A549 (cell line): ENCODE measurements around the gene LENG1. TPM values are rescaled to one million over a fixed set of nuclear protein-coding genes. Genes with fewer than 3 reads are reported as not detected.
A peak's percentile ranks its signal among the peaks of the same experiment; 100 is the strongest.

ENCODE experiments used
- ATAC-seq, 2 experiments: fragments of 200-7000 bp in 1 of 2; fragments of >200 bp in 1 of 2; cut with Nextera tagmentation in 1 of 2; cut with Tn5 transposase in 1 of 2; 3 replicates each; pipeline versions ENCODE4 v1.8.0 to v1.9.1; 2018 to 2020; ENCODE audit warnings: mild to moderate bottlenecking in 1 of 2, moderate library complexity in 1 of 2
- CTCF ChIA-PET: fragments of 300-600 bp; sonication (Branson Sonifier 250); formaldehyde crosslinking; extraction: SDS; loops from one replicate; lab custom pipeline; 2021; ENCODE audit warnings: antibody characterized with exemption, inconsistent platforms; lab: Yijun Ruan, JAX
- POLR2A ChIA-PET: fragments of 350-600 bp; formaldehyde crosslinking; extraction: SDS; loops from one replicate; lab custom pipeline; 2021; ENCODE audit warnings: antibody characterized with exemption, inconsistent platforms; lab: Yijun Ruan, JAX
- DNase-seq, 2 experiments: peaks; one replicate each; pipeline versions ENCODE4 v3.0.0 to v3.0.0-alpha.2; 2011 to 2016; ENCODE audit warnings: low read depth in 1 of 2, low spot score in 1 of 2
- FAIRE-seq: peaks from 2 replicates; lab custom pipeline; 2011; peaks lifted over from hg19 to GRCh38; lab: Jason Lieb, UNC
- H3K27ac ChIP-seq, 2 experiments: fragments of >200 bp; sonication (Bioruptor Twin); formaldehyde crosslinking; 3 replicates each; pipeline ENCODE4 v1.5.1; 2016 to 2017
- H3K4me1 ChIP-seq: fragments of >200 bp; sonication (Bioruptor Twin); formaldehyde crosslinking; 3 replicates; pipeline ENCODE4 v1.6.1; 2016
- H3K4me2 ChIP-seq: fragments of >200 bp; sonication (Bioruptor Twin); formaldehyde crosslinking; 3 replicates; pipeline ENCODE4 v1.6.1; 2016
- H3K4me3 ChIP-seq: fragments of >200 bp; sonication (Bioruptor Twin); formaldehyde crosslinking; 3 replicates; pipeline ENCODE4 v1.5.1; 2016
- H3K9me3 ChIP-seq: fragments of >200 bp; sonication (Bioruptor Twin); formaldehyde crosslinking; 3 replicates; pipeline ENCODE4 v1.6.1; 2016
- ATOH8 ChIP-seq: fragments of 250-450 bp; sonication (Bioruptor Pico); IDR thresholded peaks from 2 replicates; pipeline ENCODE4 v1.5.0; 2020; ENCODE audit warnings: low read depth, mild to moderate bottlenecking, moderate library complexity
- BCL3 ChIP-seq: fragments of >200 bp; sonication (Bioruptor Twin); formaldehyde crosslinking; IDR thresholded peaks from 3 replicates; pipeline ENCODE4 v1.6.1; 2016
- BHLHE40 ChIP-seq: IDR thresholded peaks from 2 replicates; pipeline ENCODE4 v1.6.1; 2012; ENCODE audit warnings: low read depth, low read length, inconsistent platforms
- CBX2 ChIP-seq: fragments of 200-600 bp; sonication (generic); IDR thresholded peaks from 2 replicates; pipeline ENCODE4 v1.6.1; 2016; ENCODE audit warnings: low read depth, mild to moderate bottlenecking, borderline replicate concordance
- CBX8 ChIP-seq: fragments of 200-600 bp; sonication (generic); IDR thresholded peaks from 2 replicates; pipeline ENCODE4 v1.6.1; 2016
- CEBPB ChIP-seq, 2 experiments: fragments of >200 bp in 1 of 2; sonication (Bioruptor Twin) in 1 of 2; formaldehyde crosslinking in 1 of 2; IDR thresholded peaks; 2 replicates each; pipeline ENCODE4 v1.6.1; 2012 to 2016
- E2F6 ChIP-seq: IDR thresholded peaks from 2 replicates; pipeline ENCODE4 v1.6.1; 2012; ENCODE audit warnings: low read depth, borderline replicate concordance
- EHMT2 ChIP-seq: fragments of 200-600 bp; sonication (generic); IDR thresholded peaks from 2 replicates; pipeline ENCODE4 v1.6.1; 2016; ENCODE audit warnings: antibody characterized with exemption, low read depth, mild to moderate bottlenecking, moderate library complexity
- ELK1 ChIP-seq: fragments of 150-350 bp; IDR thresholded peaks from 2 replicates; pipeline ENCODE4 v1.6.1; 2014; ENCODE audit warnings: low read depth, mild to moderate bottlenecking, low read length
- EP300 ChIP-seq, 2 experiments: fragments of >200 bp; sonication (Bioruptor Twin); formaldehyde crosslinking; IDR thresholded peaks; 2 replicates in 1 of 2; 3 replicates in 1 of 2; pipeline ENCODE4 v1.6.1; 2016 to 2017
- FOSB ChIP-seq: fragments of 250-450 bp; sonication (Bioruptor Pico); IDR thresholded peaks from 2 replicates; pipeline ENCODE4 v1.5.0; 2020; ENCODE audit warnings: mild to moderate bottlenecking, moderate library complexity
- HDAC2 ChIP-seq: fragments of 200-600 bp; sonication (generic); IDR thresholded peaks from 2 replicates; pipeline ENCODE4 v1.6.1; 2016
- HEYL ChIP-seq: fragments of 250-450 bp; sonication (Bioruptor Pico); IDR thresholded peaks from 2 replicates; pipeline ENCODE4 v1.8.0; 2021; ENCODE audit warnings: mild to moderate bottlenecking, moderate library complexity
- HOXA7 ChIP-seq: fragments of 250-450 bp; sonication (Bioruptor Pico); IDR thresholded peaks from 2 replicates; pipeline ENCODE4 v1.5.0; 2020; ENCODE audit warnings: mild to moderate bottlenecking, moderate library complexity
- HOXB13 ChIP-seq: fragments of 250-450 bp; sonication (Bioruptor Pico); IDR thresholded peaks from 2 replicates; pipeline ENCODE4 v1.5.0; 2020; ENCODE audit warnings: low read depth, mild to moderate bottlenecking, moderate library complexity
- MAFK ChIP-seq: fragments of 450-650 bp; IDR thresholded peaks from 2 replicates; pipeline ENCODE4 v1.6.1; 2014; ENCODE audit not compliant: partially characterized antibody
- MAZ ChIP-seq: fragments of 150-350 bp; IDR thresholded peaks from 2 replicates; pipeline ENCODE4 v1.6.1; 2014; ENCODE audit warnings: antibody characterized with exemption, low read depth, low read length, borderline replicate concordance
- NFE2L2 ChIP-seq: fragments of 150-350 bp; conservative IDR thresholded peaks from 2 replicates; pipeline ENCODE4 v1.6.1; 2014; ENCODE audit warnings: low read length
- NPAS2 ChIP-seq: fragments of 250-450 bp; sonication (Bioruptor Pico); IDR thresholded peaks from 2 replicates; pipeline ENCODE4 v1.8.0; 2022; ENCODE audit warnings: mild to moderate bottlenecking, moderate library complexity, borderline replicate concordance
- POLR2A ChIP-seq: IDR thresholded peaks from 2 replicates; pipeline ENCODE4 v1.6.1; 2012; ENCODE audit warnings: mild to moderate bottlenecking, low read length
- RAD21 ChIP-seq, 2 experiments: fragments of >200 bp in 1 of 2; sonication (Bioruptor Twin) in 1 of 2; formaldehyde crosslinking in 1 of 2; IDR thresholded peaks in 1 of 2; conservative IDR thresholded peaks in 1 of 2; 2 replicates in 1 of 2; 3 replicates in 1 of 2; pipeline ENCODE4 v1.6.1; 2012 to 2018; ENCODE audit warnings: inconsistent platforms in 1 of 2
- RCOR1 ChIP-seq: fragments of 150-350 bp; IDR thresholded peaks from 2 replicates; pipeline ENCODE4 v1.6.1; 2014; ENCODE audit warnings: antibody characterized with exemption, low read length, low read depth
- REST ChIP-seq: fragments of 200-600 bp; sonication (generic); IDR thresholded peaks from 2 replicates; pipeline ENCODE4 v1.6.1; 2016; ENCODE audit warnings: antibody characterized with exemption, mild to moderate bottlenecking, moderate library complexity
- RFX5 ChIP-seq: fragments of 450-650 bp; IDR thresholded peaks from 2 replicates; pipeline ENCODE4 v1.7.1; 2014; ENCODE audit warnings: antibody characterized with exemption, mild to moderate bottlenecking, moderate library complexity
- TFCP2L1 ChIP-seq: fragments of 250-450 bp; sonication (Bioruptor Pico); IDR thresholded peaks from 2 replicates; pipeline ENCODE4 v1.5.0; 2021; ENCODE audit warnings: mild to moderate bottlenecking
- ZC3H11A ChIP-seq: fragments of 450-650 bp; IDR thresholded peaks from 2 replicates; pipeline ENCODE4 v1.6.1; 2014; ENCODE audit warnings: antibody characterized with exemption, mild to moderate bottlenecking
- ZFP36 ChIP-seq: fragments of 450-650 bp; IDR thresholded peaks from 2 replicates; pipeline ENCODE4 v1.6.1; 2014; ENCODE audit warnings: borderline replicate concordance; ENCODE audit not compliant: partially characterized antibody
- ZNF302 ChIP-seq: fragments of 250-450 bp; sonication (Bioruptor Pico); IDR thresholded peaks from 2 replicates; pipeline ENCODE4 v1.9.0; 2021; ENCODE audit warnings: inconsistent platforms, mild to moderate bottlenecking, moderate library complexity
- whole genome bisulfite sequencing: methylation state at CpG from one replicate; pipeline ENCODE4 v1.1.6; 2017; ENCODE audit errors: missing lambda C conversion rate; 5-methylcytosine and 5-hydroxymethylcytosine counted together
- polyA plus RNA-seq, 4 experiments: library from polyadenylated mRNA; depleted of rRNA in 3 of 4; stranded (reverse); fragments of >200 nt; fragmentation: RNase III in 1 of 4; extraction: RNeasy Plus Mini Kit Qiagen cat#74134 plus additional on column Dnase treatment in 1 of 4; gene quantifications; 2 replicates in 3 of 4; 3 replicates in 1 of 4; pipeline ENCODE4 v1.2.3, GENCODE V29; 2011 to 2017

The LENG1 gene
- polyA plus RNA-seq, 2 of the 4 experiments (the other 2 are of a cell fraction) = 13.3 to 13.8 TPM

- CTCF ChIA-PET = interaction anchor here (0.5 to 1.6 kb wide), 5 partner anchors 16 to 1439 kb away, joined by 3 to 4 read pairs (median 3); no protein-coding TSS in a partner anchor
- POLR2A ChIA-PET = interaction anchor here (0.6 to 1.1 kb wide), 2 partner anchors 16 to 18 kb away, joined by 3 to 4 read pairs; partner anchors contain the start of gene CNOT3
- Histone ChIP-seq H3K27ac (no peak overlapping the region), H3K4me3 (no peak overlapping the region), H3K4me2 (no peak overlapping the region), H3K4me1 (peaks cover 7% of the 10 kb centered on the region; the same call in 2 of the 3 replicates), H3K9me3 (no peaks in the 10 kb centered on the region)
- FAIRE-seq (no peak), DNase-seq (no peak), ATAC-seq (no peak)
- WGBS = 91% methylated on average over 9 of the region's 10 CpGs
- TF ChIP-seq HEYL (CRISPR knock-in tag) (no peak), MAFK (peak; percentile 93)
Observed at GRCh38 chr19:54121259-54121658, 38.3 kb downstream of the LENG1 start.

GRCh38 chr19:54115109-54116063, 44.1 kb downstream of the LENG1 start, which contains the start of the genes PRPF31 and TFPT:
Gene PRPF31, plus strand, starts transcription at chr19:54115754. Its CDS starts 2,525 bp downstream, at chr19:54118279.
Gene TFPT, minus strand, starts transcription at chr19:54115657. Its CDS starts 388 bp downstream, at chr19:54115269.
- Histone ChIP-seq H3K4me1 (peaks cover 14% of the 10 kb centered on the region; the same call in 2 of the 3 replicates), H3K4me2 (peak within 1 kb of the TSS; percentile 85), H3K9me3 (no peaks in the 10 kb centered on the region), H3K27ac (peak within 1 kb of the TSS; percentile 84 to 93), H3K4me3 (peak within 1 kb of the TSS; percentile 95)
- CTCF ChIA-PET = interaction anchor here (0.7 to 1.2 kb wide), 4 partner anchors 18 to 53 kb away, joined by 3 to 4 read pairs (median 3); no protein-coding TSS in a partner anchor
- ATAC-seq (peak; percentile 96 to 98), FAIRE-seq (peak; percentile 98), DNase-seq (peak; percentile 99)
- WGBS = 2% methylated on average over 60 of the region's 60 CpGs
- POLR2A ChIA-PET = interaction anchor here (0.6 to 2.7 kb wide), 18 partner anchors 9 to 333 kb away, joined by 3 to 51 read pairs (median 4); partner anchors contain the start of genes CNOT3, LENG1, LENG8 and MBOAT7
- TF ChIP-seq MAZ (no peak; the same call in 1 of the 2 replicates), POLR2A (peak; percentile 78), HOXA7 (CRISPR knock-in tag) (no peak), HDAC2 (peak; percentile 77; the same call in 1 of the 2 replicates), ZC3H11A (no peak), E2F6 (peak; percentile 49; the same call in 1 of the 2 replicates), HOXB13 (CRISPR knock-in tag) (no peak), RCOR1 (no peak), EP300 (IDR thresholded peaks at IDR 0.05) (no peak), BCL3 (no peak; the same call in none of the 3 replicates), FOSB (CRISPR knock-in tag) (no peak), RFX5 (peak; percentile 73; the same call in 1 of the 2 replicates), ATOH8 (no peak), CBX2 (no peak), NPAS2 (no peak), CBX8 (no peak), NFE2L2 (no peak), EHMT2 (no peak), ZFP36 (no peak), CEBPB (IDR thresholded peaks at IDR 0.05) (0 out of 4 replicates have a peak, but pooled peaks of 1 of the 2 experiments have one; percentile 21), BHLHE40 (no peak), ELK1 (no peak), REST (peak; percentile 61), ZNF302 (CRISPR knock-in tag) (no peak), TFCP2L1 (CRISPR knock-in tag) (0 out of 2 replicates have a peak, but pooled peaks have one; percentile 51), RAD21 (conservative IDR thresholded peaks at IDR 0.05 in 1 of 2, IDR thresholded peaks at IDR 0.05 in 1 of 2) (no peak)
